Upper lobe of left lung (tissue), 4 donors: Measurements from ENCODE around the gene TTC39A.

Experiments
- CTCF ChIP-seq, 6 experiments: fragments of 450-650 bp in 4 of 6; fragments of 200-600 bp in 2 of 6; sonication (generic) in 2 of 6; IDR thresholded peaks; one replicate each; pipeline ENCODE4 v1.5.1; 2016 to 2019; ENCODE audit warnings: antibody characterized with exemption in 6 of 6
- POLR2A ChIP-seq, 4 donors: fragments of 450-650 bp; IDR thresholded peaks; one replicate each; pipeline ENCODE4 v1.5.1; 2016 to 2017; ENCODE audit warnings: antibody characterized with exemption in 4 of 4, mild to moderate bottlenecking in 2 of 4

GRCh38 chr1:51320967-51321923, 9.1 kb downstream of the TTC39A start:
- no peak for TF ChIP-seq CTCF (IDR thresholded peaks at IDR 0.05)
- no peak for TF ChIP-seq POLR2A (IDR thresholded peaks at IDR 0.05)
